GM12891 (cell line): ENCODE measurements around the gene PILRA.

Experiments used
- DNase-seq: peaks from one replicate; pipeline ENCODE4 v3.0.0; 2011; ENCODE audit warnings: low spot score; ENCODE audit not compliant: insufficient read length
- FAIRE-seq: peaks from 2 replicates; lab custom pipeline; 2011; peaks lifted over from hg19 to GRCh38; lab: Jason Lieb, UNC
- PAX5 ChIP-seq: IDR thresholded peaks from 2 replicates; pipeline ENCODE4 v1.6.1; 2011; ENCODE audit warnings: low read length, moderate library complexity, mild to moderate bottlenecking; ENCODE audit not compliant: insufficient read depth, severe bottlenecking
- POLR2A ChIP-seq: IDR thresholded peaks from 2 replicates; pipeline ENCODE4 v1.6.1; 2011; ENCODE audit warnings: low read depth, low read length, control low read depth
- POLR2AphosphoS5 ChIP-seq: IDR thresholded peaks from 2 replicates; pipeline ENCODE4 v1.6.1; 2011; ENCODE audit warnings: low read depth, low read length, control low read depth
- POU2F2 ChIP-seq: IDR thresholded peaks from 2 replicates; pipeline ENCODE4 v1.6.1; 2011; ENCODE audit warnings: low read depth, mild to moderate bottlenecking, control low read depth, low read length, moderate library complexity
- SPI1 ChIP-seq: IDR thresholded peaks from 2 replicates; pipeline ENCODE4 v1.6.1; 2011; ENCODE audit warnings: low read depth, low read length, control low read depth
- TAF1 ChIP-seq: IDR thresholded peaks from 2 replicates; pipeline ENCODE4 v1.6.1; 2011; ENCODE audit warnings: low read depth, low read length, control low read depth

Gene PILRA

DNA sequence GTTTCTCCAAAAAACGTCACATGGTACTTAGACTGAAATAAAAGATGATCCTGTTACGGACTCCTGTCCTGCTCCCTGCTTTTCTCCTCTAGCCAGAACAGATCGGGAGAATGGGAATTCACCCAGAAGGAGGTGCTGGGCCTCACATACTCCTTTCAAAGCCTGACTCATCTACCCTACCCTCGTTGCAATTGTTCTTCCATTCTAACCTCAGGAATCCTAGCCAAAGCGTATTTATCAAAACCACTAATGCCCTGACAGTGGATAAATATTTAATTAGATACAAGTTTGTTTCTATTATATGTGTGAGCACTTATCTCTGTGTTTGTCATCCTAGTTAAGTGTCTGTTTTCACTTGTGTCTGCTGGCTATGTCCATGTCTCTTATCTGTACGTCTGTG, 33.5 kb downstream of the PILRA start:
- no peak for TF ChIP-seq POLR2A
- no peak for TF ChIP-seq POLR2AphosphoS5
- no peak for TF ChIP-seq TAF1
- no peak for TF ChIP-seq PAX5
- TF ChIP-seq SPI1, result no peak
- no peak for TF ChIP-seq POU2F2
- DNase-seq (no peak), FAIRE-seq (no peak)

- TF ChIP-seq POU2F2, result no peak
- no peak for TF ChIP-seq TAF1
- no peak for TF ChIP-seq POLR2AphosphoS5
- no peak for TF ChIP-seq POLR2A
- TF ChIP-seq PAX5, result no peak
- TF ChIP-seq SPI1, result no peak
- FAIRE-seq, result peak; percentile 86
These were observed 34.2 kb downstream of the PILRA start for GRCh38 chr7:100407285-100408180.

GRCh38 chr7:100411101-100411500, 37.8 kb downstream of the PILRA start:
- DNase-seq (no peak), FAIRE-seq (no peak)
- TF ChIP-seq TAF1 (no peak), PAX5 (no peak), POLR2AphosphoS5 (no peak), POLR2A (no peak), SPI1 (no peak), POU2F2 (no peak)

More at GRCh38 chr7:100407285-100408180, 34.2 kb downstream of the PILRA start:
- DNase-seq, result no peak

DNA sequence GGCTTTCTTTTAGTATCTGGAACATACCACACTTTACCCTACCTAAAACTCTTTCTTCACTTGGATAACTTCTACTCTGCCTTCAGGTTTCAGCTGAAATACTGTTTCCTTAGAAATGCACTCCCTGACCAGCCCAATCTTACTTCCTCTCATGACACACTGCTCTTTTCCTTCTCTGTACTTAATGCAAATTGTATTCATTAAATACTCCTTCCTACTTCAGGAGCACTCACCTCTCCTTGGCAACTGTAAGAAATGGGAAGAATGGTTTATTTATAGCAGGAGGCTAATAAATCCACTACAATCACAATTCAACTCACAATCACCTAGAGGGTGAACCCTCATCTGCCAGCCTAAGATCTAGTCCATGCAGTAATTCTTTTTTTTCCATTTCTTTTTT, 40.1 kb downstream of the PILRA start:
- FAIRE-seq, result peak; percentile 70
- TF ChIP-seq POLR2A, result no peak
- peak; percentile 41 for TF ChIP-seq SPI1
- no peak for TF ChIP-seq TAF1

GRCh38 chr7:100413889-100414288, 40.6 kb downstream of the PILRA start:
- DNase-seq (no peak), FAIRE-seq (peak; percentile 5)
- no peak for TF ChIP-seq POU2F2
- TF ChIP-seq POLR2A, result no peak
- no peak for TF ChIP-seq TAF1
- TF ChIP-seq PAX5, result no peak
- TF ChIP-seq POLR2AphosphoS5, result no peak
- TF ChIP-seq SPI1, result no peak

More for the DNA sequence above, 40.1 kb downstream of the PILRA start:
- no peak for DNase-seq

- TF ChIP-seq TAF1, result no peak
- no peak for TF ChIP-seq PAX5
- no peak for TF ChIP-seq POLR2AphosphoS5
- no peak for TF ChIP-seq POLR2A
- no peak for TF ChIP-seq SPI1
- TF ChIP-seq POU2F2, result no peak
- FAIRE-seq (no peak), DNase-seq (no peak)
These were observed 42.2 kb downstream of the PILRA start for GRCh38 chr7:100415448-100415847.

- no peak for DNase-seq
- no peak for FAIRE-seq
- no peak for TF ChIP-seq POLR2A
- TF ChIP-seq POU2F2, result no peak
- TF ChIP-seq SPI1, result peak; percentile 45
These were observed 45.8 kb downstream of the PILRA start for GRCh38 chr7:100418930-100419659.

- TF ChIP-seq TAF1, result no peak
- FAIRE-seq (no peak), DNase-seq (no peak)
These were observed 46.5 kb downstream of the PILRA start for GRCh38 chr7:100419660-100420226.

DNA sequence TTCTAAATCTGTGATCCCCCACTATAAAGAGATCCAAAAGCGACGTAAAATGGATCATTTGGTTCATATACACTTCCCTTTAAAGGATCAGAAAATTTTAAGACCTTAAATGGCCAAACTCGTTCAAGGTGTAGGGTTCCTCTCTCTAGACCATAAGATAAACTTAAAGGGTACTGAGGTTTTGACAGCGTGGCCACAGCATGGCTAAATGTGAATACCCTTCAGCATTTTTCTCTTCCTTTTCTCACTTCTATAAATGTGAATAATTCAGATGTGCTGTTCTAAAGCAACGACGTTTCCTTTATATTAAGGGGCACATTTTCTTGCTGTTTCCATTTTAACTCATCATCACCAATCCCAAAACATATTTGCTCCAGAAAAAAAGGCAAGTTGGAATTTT, 50.0 kb downstream of the PILRA start:
- no peak for DNase-seq
- TF ChIP-seq POU2F2, result no peak
- peak; percentile 62 for TF ChIP-seq SPI1
- FAIRE-seq, result peak; percentile 67
